GM19023 (cell line): ENCODE data around the gene ME2.
"Not testable (repeated sequence)": the region's sequence is repeated elsewhere in the genome, so short reads cannot be mapped to it uniquely, and the experiment has no call there.

ENCODE experiments used
- ATAC-seq: cut with Tn5 transposase; IDR thresholded peaks from one replicate; pipeline ENCODE4 v1.9.1; 2021; ENCODE audit warnings: mild to moderate bottlenecking, moderate library complexity; ENCODE audit not compliant: unreplicated experiment

The ME2 gene

GRCh38 chr18:50878345-50879301 is at the start of gene ME2:
Gene ME2, plus strand, starts transcription at chr18:50879118. Its CDS starts 16,703 bp downstream, at chr18:50895821.
- ATAC-seq, result peak; percentile 95

GRCh38 chr18:50829644-50830043 is 49.3 kb upstream of the ME2 start:
- ATAC-seq, result no peak

GRCh38 chr18:50830544-50830943 is 48.4 kb upstream of the ME2 start:
- peak; percentile 66 for ATAC-seq

GRCh38 chr18:50832754-50833153 is 46.2 kb upstream of the ME2 start:
- no peak for ATAC-seq

- not testable (repeated sequence) for ATAC-seq
Observed at GRCh38 chr18:50833496-50833895, 45.4 kb upstream of the ME2 start.

GRCh38 chr18:50836521-50836957 is 42.4 kb upstream of the ME2 start:
- no peak for ATAC-seq

GRCh38 chr18:50839341-50839740 is 39.6 kb upstream of the ME2 start:
- no peak for ATAC-seq

- ATAC-seq, result no peak
Observed at GRCh38 chr18:50839996-50840395, 38.9 kb upstream of the ME2 start.

- no peak for ATAC-seq
Observed at GRCh38 chr18:50842846-50843245, 36.1 kb upstream of the ME2 start.

GRCh38 chr18:50844554-50844953 is 34.4 kb upstream of the ME2 start:
- ATAC-seq, result no peak

GRCh38 chr18:50844960-50845359 is 34.0 kb upstream of the ME2 start:
- no peak for ATAC-seq

GRCh38 chr18:50847192-50847591 is 31.7 kb upstream of the ME2 start:
- ATAC-seq, result no peak

- no peak for ATAC-seq
Observed at GRCh38 chr18:50848061-50848551, 30.8 kb upstream of the ME2 start.

- ATAC-seq, result no peak
Observed at GRCh38 chr18:50848991-50849390, 29.9 kb upstream of the ME2 start.

GRCh38 chr18:50849419-50849821 is 29.5 kb upstream of the ME2 start:
- ATAC-seq, result no peak

- no peak for ATAC-seq
Observed at GRCh38 chr18:50850307-50851065, 28.4 kb upstream of the ME2 start.

- no peak for ATAC-seq
Observed at GRCh38 chr18:50853863-50854271, 25.1 kb upstream of the ME2 start.

- no peak for ATAC-seq
Observed at GRCh38 chr18:50855976-50856757, 22.8 kb upstream of the ME2 start.

GRCh38 chr18:50857166-50857565 is 21.8 kb upstream of the ME2 start:
- not testable (repeated sequence) for ATAC-seq

- no peak for ATAC-seq
Observed at GRCh38 chr18:50857694-50858093, 21.2 kb upstream of the ME2 start.
